Measurements from ENCODE around the gene SMAD7.
A peak's percentile ranks its signal among the peaks of the same experiment; 100 is the strongest.

The SMAD7 gene

DNA sequence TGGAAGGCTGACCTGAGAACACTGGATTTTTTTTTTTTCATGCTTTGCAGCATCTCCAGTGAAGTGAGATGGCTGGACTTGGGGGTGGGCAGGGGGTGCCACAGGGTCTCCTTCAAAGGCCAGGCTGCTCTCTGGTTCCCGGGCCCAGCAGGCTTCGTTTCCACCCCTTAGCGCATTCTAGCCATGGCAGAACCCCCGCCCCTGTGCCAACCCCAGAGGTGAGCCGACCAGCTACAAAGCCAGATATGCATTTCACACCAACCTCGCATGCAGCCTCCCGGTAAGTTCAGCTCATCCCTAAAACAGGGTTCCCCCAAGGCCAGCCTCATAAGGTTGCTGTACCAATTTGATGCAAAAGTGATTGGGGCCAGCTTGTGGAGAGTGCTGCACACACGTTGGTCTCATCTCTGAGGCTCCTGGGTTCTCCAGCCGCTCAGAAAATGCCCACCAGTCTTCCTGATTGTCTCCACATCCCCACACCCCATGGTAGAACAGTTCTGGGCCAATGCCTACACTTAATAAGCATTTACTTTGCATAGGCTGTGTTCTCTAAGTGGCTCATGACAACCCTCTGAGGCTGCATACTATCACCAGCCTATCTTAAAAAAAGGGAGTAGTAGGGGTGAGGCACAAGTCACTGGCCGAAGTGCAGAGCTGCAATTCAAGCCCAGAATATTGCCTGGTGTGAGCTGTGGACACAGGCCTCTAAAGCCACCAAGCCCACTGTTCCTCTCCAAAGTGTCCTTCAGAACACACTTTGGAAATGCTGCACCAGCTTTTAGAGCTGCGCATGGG, 23.3 kb downstream of the SMAD7 start:
- peaks cover 4% of the 10 kb centered on the region for H3K36me3 Mint-ChIP-seq (ENCODE audit: low read depth)
- peak overlapping the region; percentile 93 for H3K27ac Mint-ChIP-seq
- H3K4me1 Mint-ChIP-seq (ENCODE audit: low read depth), result peaks cover 96% of the 10 kb centered on the region
- no peak for DNase-seq
- no peak overlapping the region for H3K4me3 Mint-ChIP-seq
- H3K27me3 Mint-ChIP-seq, result no peaks in the 10 kb centered on the region
- no peaks in the 10 kb centered on the region for H3K9me3 Mint-ChIP-seq

DNA sequence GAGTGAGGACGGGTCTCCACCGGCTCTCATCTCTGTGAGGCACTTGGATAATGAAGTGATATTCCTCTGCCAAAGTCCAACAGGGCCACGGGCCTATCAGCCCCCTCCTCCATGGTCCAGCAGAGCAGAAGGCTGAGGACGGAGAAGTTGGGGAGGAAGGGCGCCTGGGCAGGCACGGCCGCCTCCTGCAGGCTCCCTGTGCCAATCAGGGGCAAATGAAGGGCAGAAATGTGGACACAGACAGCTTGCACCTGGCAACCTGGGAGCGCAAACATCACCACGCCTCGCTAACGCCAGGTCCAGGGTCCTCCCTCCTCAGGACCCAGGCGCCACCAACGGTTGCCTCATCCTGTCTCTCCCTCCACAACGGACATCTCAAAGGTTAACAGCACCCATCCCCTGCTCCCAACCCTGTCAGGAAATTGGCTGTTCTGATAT, 24.3 kb downstream of the SMAD7 start:
- Mint-ChIP-seq H3K27me3 (no peaks in the 10 kb centered on the region), H3K4me1 (ENCODE audit: low read depth) (peaks cover 88% of the 10 kb centered on the region), H3K36me3 (ENCODE audit: low read depth) (peaks cover 8% of the 10 kb centered on the region), H3K4me3 (no peak overlapping the region), H3K9me3 (no peaks in the 10 kb centered on the region), H3K27ac (peak overlapping the region; percentile 60)
- no peak for DNase-seq

DNA sequence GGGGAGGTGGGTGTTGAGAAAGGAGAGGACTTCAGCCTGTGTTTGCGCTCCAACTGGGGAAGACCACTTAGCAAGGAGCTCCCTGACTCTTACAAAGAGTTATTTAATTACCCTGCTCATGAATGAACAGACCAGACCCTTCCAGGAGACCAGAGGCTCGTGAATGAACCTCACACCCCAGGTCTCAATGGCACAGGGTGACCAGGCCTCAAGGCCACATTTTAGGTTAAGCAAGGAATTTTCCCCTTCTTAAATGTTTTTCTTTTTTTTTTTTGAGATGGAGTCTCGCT, 25.3 kb downstream of the SMAD7 start:
- Mint-ChIP-seq H3K27me3 (no peaks in the 10 kb centered on the region), H3K4me1 (ENCODE audit: low read depth) (peaks cover 79% of the 10 kb centered on the region), H3K36me3 (ENCODE audit: low read depth) (peaks cover 18% of the 10 kb centered on the region), H3K9me3 (no peaks in the 10 kb centered on the region), H3K4me3 (no peak overlapping the region), H3K27ac (peak overlapping the region; percentile 95)
- DNase-seq, result no peak

DNA sequence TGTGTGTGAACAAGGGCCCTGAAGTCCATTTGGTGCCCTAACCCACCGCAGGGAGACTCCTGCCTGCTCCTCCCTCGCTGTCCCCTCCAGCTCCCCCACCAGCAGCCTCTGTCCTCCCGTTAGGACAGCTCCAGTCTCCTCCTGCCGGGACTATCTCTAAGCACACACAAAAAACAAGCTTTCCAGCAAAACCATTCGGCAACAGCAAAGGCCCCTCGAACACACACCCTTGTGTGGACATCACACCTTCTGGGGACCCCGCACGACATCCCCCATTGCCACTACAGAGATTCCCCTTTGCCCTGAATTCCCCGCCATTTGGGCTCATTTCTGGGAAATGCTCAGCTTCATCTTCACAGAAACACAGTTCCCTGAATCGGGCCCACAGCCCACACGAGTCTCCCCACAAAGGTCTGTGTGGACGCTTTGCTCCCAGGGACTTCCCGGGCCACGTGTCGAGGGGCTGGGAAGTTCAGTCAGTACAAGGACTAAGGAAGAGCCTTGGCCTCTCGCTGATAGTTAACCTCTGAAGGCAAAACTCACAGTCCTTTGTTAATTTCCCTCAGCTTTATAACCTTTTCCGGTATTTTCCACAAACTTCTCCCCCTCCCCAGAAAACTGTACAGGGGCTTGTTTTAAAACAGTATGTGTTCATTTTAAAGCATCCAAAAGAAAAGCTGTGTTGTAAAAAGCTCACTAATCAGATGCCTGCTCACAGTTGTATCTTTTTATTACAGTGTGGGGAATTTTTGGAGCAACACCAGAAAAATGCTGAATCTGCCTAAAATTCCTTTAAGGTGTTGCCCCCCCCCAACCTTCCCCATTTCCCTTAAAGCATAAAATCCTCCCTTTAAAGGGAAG, 25.9 kb downstream of the SMAD7 start:
- H3K4me1 Mint-ChIP-seq (ENCODE audit: low read depth), result peaks cover 77% of the 10 kb centered on the region
- peak overlapping the region; percentile 95 for H3K27ac Mint-ChIP-seq
- H3K27me3 Mint-ChIP-seq, result no peaks in the 10 kb centered on the region
- H3K9me3 Mint-ChIP-seq, result no peaks in the 10 kb centered on the region
- no peak for DNase-seq
- peaks cover 23% of the 10 kb centered on the region for H3K36me3 Mint-ChIP-seq (ENCODE audit: low read depth)
- H3K4me3 Mint-ChIP-seq, result peak overlapping the region; percentile 62

DNA sequence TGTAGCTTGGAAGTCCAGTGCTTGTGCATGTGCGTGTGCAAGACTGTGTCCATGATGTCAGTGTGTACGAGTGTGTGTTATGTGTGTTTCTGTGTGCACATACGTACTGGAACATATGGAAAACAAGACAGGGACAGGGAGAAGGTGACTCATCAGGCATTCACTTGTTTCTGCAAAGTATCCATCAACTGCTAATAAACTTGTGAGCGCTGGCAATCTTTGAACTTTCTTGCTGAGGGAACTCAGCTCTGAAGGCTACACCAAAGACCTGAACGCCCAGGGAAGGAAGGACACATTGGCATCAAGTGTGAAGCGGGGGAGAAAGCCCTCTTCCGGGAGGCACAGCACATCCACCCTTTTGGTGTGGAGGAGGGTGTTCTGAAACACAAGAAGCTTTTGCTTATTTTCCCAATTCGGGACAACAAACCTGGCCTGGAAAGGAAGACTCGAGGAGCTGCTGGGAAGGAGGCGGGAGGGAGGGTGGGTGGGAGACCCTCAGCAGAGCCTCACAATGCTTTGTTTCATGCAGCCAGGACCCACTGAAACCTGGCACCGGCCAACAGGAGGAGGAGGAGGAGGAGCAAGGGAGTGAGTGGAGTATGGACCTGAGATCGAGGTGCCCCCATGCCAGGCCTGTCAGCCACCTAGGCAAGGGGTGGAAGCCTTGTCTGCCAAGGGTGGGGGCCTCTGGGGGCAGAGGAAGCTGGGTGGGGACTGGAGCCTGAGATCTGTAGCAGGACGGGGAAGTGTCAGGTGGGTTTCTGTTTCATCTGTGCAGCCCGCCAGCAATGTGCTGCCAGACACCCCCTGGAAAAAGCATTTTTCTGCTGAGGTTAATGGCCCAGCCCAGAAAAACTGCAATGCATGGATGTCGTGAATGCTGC, 26.8 kb downstream of the SMAD7 start:
- Mint-ChIP-seq H3K27me3 (no peaks in the 10 kb centered on the region), H3K4me3 (peak overlapping the region; percentile 18), H3K36me3 (ENCODE audit: low read depth) (peaks cover 28% of the 10 kb centered on the region), H3K27ac (peak overlapping the region; percentile 95), H3K4me1 (ENCODE audit: low read depth) (peaks cover 70% of the 10 kb centered on the region), H3K9me3 (no peaks in the 10 kb centered on the region)
- no peak for DNase-seq

DNA sequence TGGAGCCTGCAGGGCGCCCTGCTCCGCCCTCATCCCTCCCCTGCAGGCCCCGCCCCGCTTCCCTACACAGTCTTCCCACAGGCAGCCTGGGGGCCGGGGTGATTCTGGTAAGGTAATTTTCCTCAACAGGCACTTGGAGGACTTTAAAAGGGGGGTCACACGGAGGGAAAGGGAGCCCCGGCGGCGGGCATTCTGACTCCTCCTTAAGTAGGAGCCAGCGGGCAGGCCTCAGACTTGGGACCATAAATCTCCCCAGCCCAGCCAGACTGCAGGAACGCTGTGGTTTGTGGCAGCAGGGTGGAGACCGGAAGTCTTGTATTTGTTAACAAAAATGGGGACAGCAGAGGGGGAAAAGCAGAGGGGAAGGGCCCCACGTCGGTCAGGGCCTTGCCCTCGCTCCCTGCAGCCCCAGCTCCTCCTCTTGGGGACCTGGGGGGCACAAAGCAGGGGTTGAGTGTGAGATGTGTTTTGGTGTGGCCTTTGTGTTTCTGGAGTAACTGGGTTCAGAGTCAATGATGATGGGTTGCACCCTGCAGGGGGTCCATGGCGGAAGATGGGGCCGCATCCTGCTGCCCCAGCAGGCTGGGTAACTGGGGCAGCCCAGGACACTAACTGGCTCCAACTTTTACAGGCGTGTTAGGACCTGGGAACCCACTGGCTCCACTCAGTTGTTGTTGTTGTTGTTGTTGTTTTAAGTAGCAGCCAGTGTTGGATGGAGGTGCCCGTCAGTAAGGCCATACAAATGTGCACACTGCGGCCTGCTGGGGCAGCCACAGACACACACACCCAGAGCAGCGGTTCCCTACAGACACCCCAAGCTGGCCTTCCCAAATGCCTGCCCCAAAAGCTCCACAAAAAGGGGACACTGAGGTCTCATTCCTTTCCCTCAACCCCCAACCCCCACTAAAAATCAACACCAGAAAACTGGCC, 27.7 kb downstream of the SMAD7 start:
- no peaks in the 10 kb centered on the region for H3K27me3 Mint-ChIP-seq
- H3K9me3 Mint-ChIP-seq, result no peaks in the 10 kb centered on the region
- peak overlapping the region; percentile 61 for H3K4me3 Mint-ChIP-seq
- peak; percentile 38 for DNase-seq
- peaks cover 61% of the 10 kb centered on the region for H3K4me1 Mint-ChIP-seq (ENCODE audit: low read depth)
- H3K27ac Mint-ChIP-seq, result peak overlapping the region; percentile 78
- peaks cover 28% of the 10 kb centered on the region for H3K36me3 Mint-ChIP-seq (ENCODE audit: low read depth)

DNA sequence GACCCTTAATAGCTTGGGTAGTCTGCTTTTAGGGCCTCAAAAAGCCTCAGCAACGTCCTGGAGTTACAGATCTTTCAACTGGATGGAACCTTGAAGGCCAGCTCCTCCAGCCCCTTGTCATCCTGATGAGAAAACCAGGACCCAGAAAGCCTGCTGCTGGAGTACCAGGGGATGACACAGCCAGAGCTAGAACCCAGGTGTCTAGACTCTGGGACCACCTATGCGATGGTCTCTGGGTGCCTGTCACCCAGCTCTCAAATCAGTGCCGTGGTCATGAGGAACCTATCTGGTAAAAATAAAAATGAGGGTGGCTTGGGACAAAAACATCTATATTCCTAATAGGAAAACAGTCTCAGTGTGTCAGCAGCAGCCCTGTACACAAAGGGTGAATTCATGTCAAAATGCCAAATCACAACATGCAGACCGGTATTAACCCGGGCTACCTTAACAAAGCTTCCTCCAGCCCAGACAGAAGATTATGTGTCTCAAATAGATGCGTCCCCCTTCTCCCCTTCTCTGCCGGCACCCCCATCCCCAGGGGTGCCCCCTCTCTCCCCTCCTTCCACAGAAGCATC, 28.5 kb downstream of the SMAD7 start:
- Mint-ChIP-seq H3K27ac (peak overlapping the region; percentile 78), H3K4me3 (peak overlapping the region; percentile 61), H3K27me3 (no peaks in the 10 kb centered on the region), H3K36me3 (ENCODE audit: low read depth) (peaks cover 28% of the 10 kb centered on the region), H3K9me3 (no peaks in the 10 kb centered on the region), H3K4me1 (ENCODE audit: low read depth) (peaks cover 54% of the 10 kb centered on the region)
- no peak for DNase-seq

DNA sequence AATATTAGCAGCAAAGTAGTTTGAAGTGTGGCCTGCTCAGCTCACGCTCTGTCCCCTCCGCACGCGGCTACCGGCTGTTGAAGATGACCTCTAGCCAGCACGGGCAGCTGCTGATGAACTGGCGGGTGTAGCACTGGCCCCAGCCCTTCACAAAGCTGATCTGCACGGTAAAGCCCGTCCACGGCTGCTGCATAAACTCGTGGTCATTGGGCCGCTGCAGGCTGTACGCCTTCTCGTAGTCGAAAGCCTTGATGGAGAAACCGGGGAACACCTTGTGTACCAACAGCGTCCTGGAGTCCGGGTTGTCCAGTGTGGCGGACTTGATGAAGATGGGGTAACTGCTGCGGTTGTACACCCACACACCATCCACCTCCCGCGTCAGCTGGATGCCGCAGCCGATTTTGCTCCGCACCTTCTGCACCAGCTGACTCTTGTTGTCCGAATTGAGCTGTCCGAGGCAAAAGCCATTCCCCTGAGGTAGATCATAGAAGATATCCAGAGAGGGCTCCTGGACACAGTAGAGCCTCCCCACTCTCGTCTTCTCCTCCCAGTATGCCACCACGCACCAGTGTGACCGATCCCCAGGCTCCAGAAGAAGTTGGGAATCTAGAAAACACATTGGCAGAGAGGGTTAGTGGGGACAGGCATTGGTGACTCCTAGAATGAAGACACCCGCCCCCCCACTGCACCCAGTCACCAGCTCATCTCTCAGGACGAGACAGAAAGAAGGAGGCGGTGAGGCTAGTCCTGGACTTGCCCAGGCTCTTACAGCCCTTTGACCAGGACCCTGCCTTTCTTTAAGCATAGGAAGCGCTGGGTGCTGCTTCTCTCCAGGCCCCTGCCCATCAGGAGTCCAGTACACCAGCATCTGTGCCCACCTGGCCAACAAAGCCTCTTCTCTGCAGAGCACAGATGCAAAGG, 29.2 kb downstream of the SMAD7 start:
- peak; percentile 26 for DNase-seq

DNA sequence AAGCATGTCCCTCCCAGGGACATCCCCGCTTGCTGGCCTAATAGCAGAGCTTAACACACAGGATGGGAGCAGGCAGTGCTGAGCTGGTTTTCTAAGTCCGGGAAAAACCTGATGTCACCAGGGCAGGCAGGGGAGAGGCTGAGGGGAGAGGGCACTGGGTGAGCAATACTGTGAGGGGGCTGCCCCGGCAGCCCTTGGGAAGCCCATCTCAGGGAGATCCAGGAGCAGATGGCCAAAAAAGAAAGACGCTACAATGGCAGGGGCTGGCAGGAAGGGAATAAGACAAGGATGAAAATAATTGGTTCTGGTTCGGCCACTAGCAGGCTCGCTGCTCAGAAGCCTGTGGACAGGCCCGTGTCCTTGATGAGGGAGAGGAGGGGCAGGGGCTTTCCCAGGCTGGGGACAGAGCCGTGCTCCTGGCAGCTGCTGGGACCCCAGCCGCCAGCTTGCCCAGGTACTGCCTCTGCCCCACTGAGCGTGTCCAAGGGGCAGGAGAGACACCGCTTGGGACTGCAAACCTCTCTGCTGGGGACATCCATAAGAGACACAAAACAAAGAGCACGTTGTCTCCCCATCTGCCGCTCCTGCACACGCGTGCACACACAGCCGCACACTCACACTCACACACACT, 30.2 kb downstream of the SMAD7 start:
- Mint-ChIP-seq H3K27ac (no peak overlapping the region), H3K4me3 (no peak overlapping the region), H3K36me3 (ENCODE audit: low read depth) (peaks cover 28% of the 10 kb centered on the region), H3K9me3 (no peaks in the 10 kb centered on the region), H3K4me1 (ENCODE audit: low read depth) (peaks cover 40% of the 10 kb centered on the region), H3K27me3 (no peaks in the 10 kb centered on the region)
- DNase-seq, result peak; percentile 19

More for the DNA sequence above, 29.2 kb downstream of the SMAD7 start:
- no peaks in the 10 kb centered on the region for H3K9me3 Mint-ChIP-seq
- H3K4me1 Mint-ChIP-seq (ENCODE audit: low read depth), result peaks cover 46% of the 10 kb centered on the region
- H3K4me3 Mint-ChIP-seq, result no peak overlapping the region
- no peaks in the 10 kb centered on the region for H3K27me3 Mint-ChIP-seq
- H3K27ac Mint-ChIP-seq, result no peak overlapping the region
- peaks cover 28% of the 10 kb centered on the region for H3K36me3 Mint-ChIP-seq (ENCODE audit: low read depth)

DNA sequence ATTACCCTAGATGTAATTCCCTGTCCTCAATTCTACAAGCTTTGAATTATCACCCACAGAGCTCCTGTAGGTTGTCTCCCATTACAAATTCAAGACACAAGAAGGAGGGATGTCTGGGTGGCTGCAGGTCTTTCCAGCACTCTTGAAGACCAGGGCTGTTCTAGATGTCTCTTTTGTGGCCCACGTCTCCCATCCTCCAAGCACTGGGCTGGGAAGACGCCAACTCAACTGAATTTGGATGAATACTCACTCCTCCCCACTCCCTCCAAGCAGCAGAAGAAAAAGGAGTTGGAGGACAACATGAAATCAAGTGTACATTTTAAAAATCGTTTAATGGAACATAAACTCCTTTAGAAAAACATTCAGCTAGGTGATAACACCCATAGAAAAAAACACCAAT, 31.2 kb downstream of the SMAD7 start:
- no peak for DNase-seq
- Mint-ChIP-seq H3K4me3 (no peak overlapping the region), H3K27ac (no peak overlapping the region), H3K4me1 (ENCODE audit: low read depth) (peaks cover 30% of the 10 kb centered on the region), H3K36me3 (ENCODE audit: low read depth) (peaks cover 28% of the 10 kb centered on the region), H3K27me3 (no peaks in the 10 kb centered on the region), H3K9me3 (no peaks in the 10 kb centered on the region)

DNA sequence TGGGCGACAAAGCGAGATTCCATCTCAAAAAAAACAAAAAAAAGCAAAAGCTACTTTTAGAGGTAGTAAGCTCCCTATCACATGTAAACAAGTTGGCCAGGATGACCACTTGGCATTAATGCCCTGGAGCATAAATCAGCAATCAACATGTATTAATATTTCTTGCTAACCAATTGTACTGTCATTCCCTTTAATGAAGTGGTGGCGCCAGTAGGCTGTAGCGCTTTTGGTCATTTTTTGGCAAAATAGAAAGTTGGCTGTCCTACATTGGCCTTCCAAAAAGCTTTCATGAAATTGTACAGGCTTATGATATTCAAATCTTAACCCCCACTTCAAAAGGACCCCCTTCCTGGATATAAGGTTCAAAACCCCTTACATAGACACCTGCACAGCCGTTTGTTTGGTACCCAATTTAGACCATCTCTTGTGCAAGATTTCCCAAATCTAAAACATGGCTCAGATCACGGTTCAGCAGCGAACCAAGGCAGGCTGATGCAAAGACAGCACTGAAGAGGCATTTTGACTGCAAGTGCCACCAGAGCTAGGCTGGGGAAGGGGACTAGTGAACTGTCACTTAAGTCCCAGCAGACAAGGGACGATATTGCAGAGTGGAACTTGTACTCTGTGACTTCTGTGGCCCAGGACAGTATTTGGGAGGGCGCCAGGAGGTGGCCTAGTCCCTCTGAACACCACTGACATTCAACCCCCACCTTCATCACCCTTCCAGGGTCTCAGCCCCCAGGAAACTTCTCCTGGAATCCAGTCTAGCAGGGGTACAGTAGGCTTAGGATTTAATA, 31.9 kb downstream of the SMAD7 start:
- H3K27ac Mint-ChIP-seq, result no peak overlapping the region
- peaks cover 28% of the 10 kb centered on the region for H3K36me3 Mint-ChIP-seq (ENCODE audit: low read depth)
- peaks cover 23% of the 10 kb centered on the region for H3K4me1 Mint-ChIP-seq (ENCODE audit: low read depth)
- DNase-seq, result no peak
- H3K27me3 Mint-ChIP-seq, result no peaks in the 10 kb centered on the region
- no peak overlapping the region for H3K4me3 Mint-ChIP-seq
- no peaks in the 10 kb centered on the region for H3K9me3 Mint-ChIP-seq
